NCI-H2029 (cell line): Measurements from ENCODE around the gene CDCP1.

ENCODE experiments used
- DNase-seq: peaks from one replicate; lab custom pipeline; 2025; lab: John Stamatoyannopoulos, UW

Gene CDCP1

DNA sequence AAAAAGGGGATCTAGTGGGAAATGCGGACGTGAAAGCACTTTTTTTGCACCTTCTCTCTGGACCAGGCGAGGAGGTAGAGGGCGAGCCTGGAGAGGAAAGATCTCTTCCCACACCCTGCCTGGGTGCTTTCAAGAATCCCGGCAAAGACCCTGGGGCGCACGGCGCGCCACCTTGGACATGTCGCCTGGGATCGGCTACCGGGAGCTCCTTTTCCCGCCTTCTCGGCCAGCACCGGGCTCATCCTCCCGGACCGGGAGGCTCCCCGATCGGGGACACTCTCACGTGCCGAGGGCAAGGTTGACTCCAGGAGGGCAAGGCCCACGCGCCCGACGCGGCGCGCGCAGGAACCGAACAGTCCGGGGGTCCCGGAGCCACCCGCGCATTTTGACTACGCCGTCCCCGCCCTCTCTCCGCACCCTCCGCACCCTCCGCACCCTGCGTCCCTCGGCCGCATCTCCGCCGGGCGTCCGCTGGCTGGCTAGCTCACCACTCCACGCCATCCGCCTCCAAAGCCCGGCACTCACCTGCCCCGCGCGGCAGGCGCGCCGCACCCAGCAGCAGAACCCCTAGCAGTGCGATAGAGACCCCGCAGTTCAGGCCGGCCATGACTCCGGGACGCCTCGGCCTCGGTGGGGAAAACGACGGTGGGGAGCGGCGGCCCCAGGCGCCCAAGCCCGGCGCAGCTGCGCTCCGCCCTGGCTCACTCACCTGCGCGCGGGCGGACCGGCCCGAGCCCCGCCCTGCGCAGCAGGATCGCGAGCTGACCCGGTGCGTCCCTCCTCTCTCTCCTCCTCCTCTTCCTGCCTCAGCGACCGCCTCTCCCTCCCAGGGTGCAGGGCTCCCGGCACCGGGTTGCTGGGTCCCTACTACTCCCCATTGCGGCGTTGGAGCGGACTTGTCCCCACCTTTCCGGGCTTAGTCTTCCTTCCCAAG, at the start of gene CDCP1:
TSS of gene CDCP1 (minus strand) at position 698 of the 934 bp plus-strand sequence. CDS start at position 607, 91 bp downstream.
- peak; percentile 58 for DNase-seq

DNA sequence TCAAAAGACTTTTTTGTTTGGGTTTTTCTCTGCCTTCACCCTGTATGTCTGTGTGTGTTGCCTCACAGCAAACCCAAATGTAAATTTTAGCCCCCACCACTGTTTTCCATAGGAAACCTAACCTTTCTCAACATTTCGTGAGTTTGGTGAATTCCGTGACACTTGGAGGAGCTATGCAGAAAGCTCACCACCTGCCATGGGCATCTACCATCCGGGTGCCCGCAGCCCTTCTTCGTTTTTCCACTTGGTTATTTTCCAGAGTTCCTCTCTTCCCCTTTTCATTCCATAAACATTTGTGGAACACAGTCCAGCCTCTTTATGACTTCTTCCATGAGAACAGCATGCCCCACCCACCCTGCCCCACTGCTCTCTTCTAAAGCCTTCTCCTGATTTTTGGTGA, 48.6 kb upstream of the CDCP1 start:
- DNase-seq = no peak

DNA sequence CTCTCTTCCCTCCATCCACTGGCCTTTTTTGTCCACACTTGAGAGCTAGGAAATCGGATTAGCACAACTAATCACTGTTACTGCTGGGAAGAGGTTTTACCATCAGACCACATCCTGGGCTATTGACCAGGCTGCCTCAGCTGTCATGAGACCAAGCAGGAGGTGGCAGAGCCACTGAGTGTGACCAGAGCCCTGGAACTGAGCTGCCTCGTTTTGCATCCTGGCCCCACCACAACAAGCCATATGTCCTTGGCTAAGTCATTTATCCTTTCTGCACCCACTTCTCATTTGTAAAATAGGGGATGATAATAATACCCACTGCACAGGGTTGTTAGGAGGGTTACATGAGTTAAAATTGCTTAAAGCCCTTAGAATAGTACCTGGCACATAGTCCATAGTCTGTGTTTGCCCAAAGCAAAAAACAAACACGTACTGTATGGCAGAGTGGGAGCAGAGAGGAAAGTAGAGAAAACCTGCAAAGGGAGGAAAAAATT, 45.8 kb upstream of the CDCP1 start:
- DNase-seq = no peak

DNA sequence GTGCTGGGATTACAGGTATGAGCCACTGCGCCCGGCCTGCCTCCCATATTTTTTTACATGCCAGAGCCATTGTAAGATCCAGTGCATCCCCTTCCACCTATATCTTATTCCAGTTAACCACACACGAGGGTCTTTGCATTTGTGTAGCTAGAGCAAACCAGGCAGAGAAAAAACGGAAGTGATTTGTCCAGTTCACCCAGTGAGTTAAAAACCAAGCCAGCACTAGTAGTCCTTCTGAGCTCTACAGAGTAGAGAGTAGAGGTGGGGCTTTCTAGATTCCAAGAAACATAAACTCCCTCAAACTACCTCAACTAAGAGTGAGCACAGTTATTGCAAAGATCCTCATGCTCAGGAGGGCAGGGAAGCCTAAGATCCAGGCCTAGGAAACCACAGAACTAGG, 45.2 kb upstream of the CDCP1 start:
- DNase-seq = no peak

- DNase-seq = peak; percentile 57
These were observed 42.8 kb upstream of the CDCP1 start for GRCh38 chr3:45188719-45189659.

GRCh38 chr3:45187694-45188141, 41.5 kb upstream of the CDCP1 start:
- no peak for DNase-seq

DNA sequence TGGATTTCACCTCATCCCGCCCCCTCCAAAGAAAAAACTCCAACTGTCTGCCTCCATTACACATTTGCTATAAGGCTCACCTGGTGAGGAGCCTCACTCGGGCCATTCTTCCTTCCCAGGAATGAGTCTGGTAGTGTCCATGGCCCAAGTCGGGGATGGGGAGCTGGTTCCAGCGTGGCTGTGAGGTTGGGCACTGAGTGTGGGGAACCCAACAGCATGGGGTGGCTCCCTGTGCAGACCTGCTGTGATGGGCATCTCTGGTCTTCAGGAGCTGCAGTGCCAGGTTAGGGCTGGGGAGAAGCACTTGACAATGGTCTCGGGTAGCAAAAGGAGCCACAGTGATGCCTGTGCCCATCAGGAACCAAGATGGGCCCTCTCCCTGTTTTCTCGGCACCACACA, 40.7 kb upstream of the CDCP1 start:
- no peak for DNase-seq

DNA sequence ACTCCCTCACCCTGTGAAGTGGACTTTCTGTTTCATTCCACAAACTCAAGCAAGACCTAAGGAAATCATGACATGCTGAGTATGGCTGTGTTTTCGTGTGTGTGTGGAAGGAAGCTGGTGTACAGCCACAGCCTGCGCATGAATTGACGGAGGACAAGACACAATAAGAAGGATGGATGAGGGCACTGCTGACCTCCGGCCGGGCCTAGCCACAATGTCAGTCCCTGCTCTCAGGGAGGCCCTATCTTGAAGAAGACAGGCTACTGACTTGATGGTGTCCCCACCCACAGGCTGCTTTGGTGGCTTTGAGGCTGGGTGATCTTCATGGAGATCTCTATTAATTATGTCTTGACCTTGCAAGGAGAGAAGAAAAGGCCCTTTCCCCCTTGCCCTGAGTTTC, 39.3 kb upstream of the CDCP1 start:
- DNase-seq = no peak

DNA sequence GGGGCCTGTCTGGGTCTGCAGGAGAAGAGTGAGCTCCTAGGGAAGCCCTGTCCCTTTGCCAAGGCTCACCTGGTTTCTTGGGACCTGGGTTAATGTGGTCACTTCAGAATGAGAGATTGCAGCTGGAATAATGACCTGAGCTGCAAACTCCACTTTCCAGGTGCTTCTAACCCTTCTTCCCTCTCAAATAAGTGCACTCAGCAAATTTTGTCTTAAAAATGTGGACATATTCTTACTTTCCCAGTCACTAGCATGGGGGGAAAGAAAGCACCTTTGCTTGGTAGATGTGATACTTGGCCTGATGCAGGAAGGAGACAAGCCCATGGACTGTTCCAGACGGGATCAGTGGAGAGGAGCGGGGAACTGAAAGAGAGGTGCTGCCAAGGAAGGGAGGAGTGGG, 38.9 kb upstream of the CDCP1 start:
- DNase-seq = no peak

GRCh38 chr3:45183872-45184262, 37.7 kb upstream of the CDCP1 start:
- no peak for DNase-seq

GRCh38 chr3:45182915-45183871, 37.0 kb upstream of the CDCP1 start:
- peak; percentile 23 for DNase-seq

GRCh38 chr3:45181496-45181895, 35.3 kb upstream of the CDCP1 start:
- no peak for DNase-seq

- no peak for DNase-seq
These were observed 34.7 kb upstream of the CDCP1 start for GRCh38 chr3:45180899-45181298.

GRCh38 chr3:45180051-45180450, 33.9 kb upstream of the CDCP1 start:
- DNase-seq = no peak

- DNase-seq = no peak
These were observed 33.0 kb upstream of the CDCP1 start for GRCh38 chr3:45179163-45179562.

DNA sequence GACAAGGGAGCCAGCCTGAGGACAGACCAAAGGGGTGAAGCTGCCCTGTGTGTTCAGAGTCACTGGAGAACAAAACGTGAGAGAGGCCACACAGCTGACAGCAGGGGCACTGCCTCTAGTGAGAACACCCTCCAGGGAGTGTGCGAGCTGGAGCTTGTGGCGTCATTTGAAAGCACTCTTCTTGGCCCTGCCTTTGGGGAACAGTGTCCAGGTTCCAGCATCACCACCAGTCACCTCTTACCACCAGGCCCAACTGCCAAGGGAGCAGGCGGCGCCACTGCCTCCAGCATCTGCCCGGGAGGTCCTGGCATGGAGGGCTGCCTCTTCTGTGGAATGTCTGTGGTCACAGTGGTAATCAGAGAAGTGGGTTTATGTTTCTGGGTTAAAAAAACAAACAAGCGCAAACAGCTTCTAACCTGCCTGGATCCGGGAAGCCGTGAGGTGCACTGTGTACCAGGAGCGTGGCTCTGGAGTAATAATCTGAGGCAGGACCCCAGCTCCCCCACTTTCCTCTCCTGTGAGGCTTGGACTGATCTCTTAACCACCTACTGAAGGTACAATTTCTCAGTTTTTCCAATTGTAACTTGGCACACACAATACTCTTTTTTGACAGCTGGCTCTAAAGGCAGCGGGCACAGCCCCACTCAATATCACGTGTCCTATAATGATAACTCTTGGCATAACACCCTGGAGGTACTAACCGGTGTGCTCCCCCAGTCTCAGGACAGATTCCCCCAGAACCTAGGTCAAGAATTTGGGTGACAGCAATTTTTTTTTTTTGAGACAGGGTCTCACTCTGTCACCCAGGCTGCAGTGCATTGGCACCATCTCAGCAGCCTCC, 32.2 kb upstream of the CDCP1 start:
- DNase-seq = peak; percentile 81

GRCh38 chr3:45176912-45177311, 30.7 kb upstream of the CDCP1 start:
- DNase-seq = no peak

DNA sequence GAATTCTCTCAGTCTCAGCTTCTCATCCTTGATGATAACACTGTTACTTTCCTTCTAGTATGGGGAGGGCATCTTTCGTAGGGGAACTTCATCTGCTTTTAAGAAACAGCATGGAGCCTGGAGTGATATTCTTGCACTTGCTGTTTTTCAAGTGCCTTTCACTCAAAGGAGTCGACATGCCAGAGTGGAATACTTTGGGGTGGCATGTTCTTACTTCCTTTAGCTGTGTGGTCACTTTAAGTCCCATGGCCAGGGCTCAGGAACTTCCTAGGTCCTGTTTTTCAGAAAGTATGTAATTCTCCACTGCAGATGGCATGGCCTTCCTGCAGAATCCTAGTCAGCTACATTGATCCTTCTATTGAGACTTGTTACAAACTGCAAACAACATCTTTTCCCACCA, 28.1 kb upstream of the CDCP1 start:
- DNase-seq = no peak

DNA sequence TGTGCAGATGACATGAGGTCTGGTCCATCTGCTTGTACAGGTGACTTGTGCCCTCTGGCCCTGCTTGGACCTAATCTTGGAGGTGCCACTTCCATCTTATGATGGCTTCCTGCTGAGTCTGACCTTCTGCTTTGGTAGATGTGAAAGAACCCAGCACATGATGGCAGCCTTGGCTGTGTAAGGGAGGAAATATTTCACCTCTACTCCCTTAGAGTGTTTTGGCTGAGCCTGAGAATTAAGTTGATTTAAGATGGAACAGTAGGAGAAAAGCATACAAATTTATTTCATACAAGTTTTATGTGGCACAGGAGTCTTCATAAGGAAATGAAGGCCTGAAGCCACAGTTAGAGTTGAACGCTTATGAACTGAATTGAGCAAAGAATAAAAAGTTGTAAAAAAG, 27.6 kb upstream of the CDCP1 start:
- DNase-seq = no peak

GRCh38 chr3:45171283-45171682, 25.1 kb upstream of the CDCP1 start:
- no peak for DNase-seq
